Left ventricle myocardium inferior (tissue), 1 donor: ENCODE measurements around the gene FBXO30. TPM values are rescaled to one million over a fixed set of nuclear protein-coding genes. Genes with fewer than 3 reads are reported as not detected.

Source experiments
- DNase-seq: peaks from one replicate; pipeline ENCODE4 v3.0.0-alpha.2; 2020
- H3K27ac ChIP-seq: fragments of 200-600 bp; replicated peaks from 2 replicates; pipeline ENCODE4 v1.8.0; 2021
- H3K27me3 ChIP-seq: fragments of 200-600 bp; 2 replicates; pipeline ENCODE4 v1.8.0; 2021; ENCODE audit warnings: low read depth
- H3K36me3 ChIP-seq: fragments of 200-600 bp; 2 replicates; pipeline ENCODE4 v1.8.0; 2021
- H3K4me1 ChIP-seq: fragments of 200-600 bp; 2 replicates; pipeline ENCODE4 v1.8.0; 2021
- H3K4me3 ChIP-seq: fragments of 200-600 bp; 2 replicates; pipeline ENCODE4 v1.8.0; 2021; ENCODE audit warnings: mild to moderate bottlenecking, moderate library complexity
- H3K9me3 ChIP-seq: fragments of 200-600 bp; replicated peaks from 2 replicates; pipeline ENCODE4 v1.8.0; 2021
- intact Hi-C: fragments of 100-400 bp; cut with micrococcal nuclease; formaldehyde crosslinking; loops from one replicate; pipeline ENCODE4 v1.11.0; 2022
- total RNA-seq: library from RNA; stranded (reverse); fragmentation: NEBNext Ultra II Directional; extraction: Animal tissue kit (Norgen Biotek cat#: 25700); gene quantifications from one replicate; pipeline ENCODE4 v1.2.1, GENCODE V29; 2021
- TF ChIP-seq, protein P1 (sequence below): fragments of 200-600 bp; IDR thresholded peaks from 2 replicates; pipeline ENCODE4 v1.8.0; 2021; ENCODE audit warnings: antibody characterized with exemption, mild to moderate bottlenecking, borderline replicate concordance
- donor health status: DM: no; HTN: yes; CAD: no; lungs with severe emphysema.

The FBXO30 gene
- total RNA-seq, 1 donor from 2014 or later, result 16.7 TPM

DNA sequence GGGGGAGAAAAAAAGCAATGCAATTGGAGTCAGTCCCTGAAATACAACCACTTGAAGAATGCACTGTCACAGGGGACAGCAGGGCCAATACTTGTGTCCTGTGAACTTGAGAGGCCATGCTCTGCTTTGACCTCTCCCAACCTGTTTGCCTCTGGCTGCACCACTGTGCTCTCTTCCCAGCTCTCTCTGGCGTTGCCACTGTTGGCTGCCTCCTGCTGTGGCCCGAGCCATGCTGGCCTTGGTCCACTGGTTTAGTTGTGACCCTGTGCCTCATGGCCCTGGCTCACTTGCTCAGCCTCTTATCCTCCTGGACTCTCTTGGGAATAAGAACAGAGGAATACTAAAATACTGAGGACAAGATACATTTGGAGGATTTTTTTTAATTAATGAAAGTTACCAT lies 14.5 kb upstream of the FBXO30 start:
- Histone ChIP-seq H3K4me3 (no peak overlapping the region), H3K4me1 (peaks cover 13% of the 10 kb centered on the region), H3K9me3 (no peaks in the 10 kb centered on the region), H3K27me3 (no peaks in the 10 kb centered on the region), H3K36me3 (no peaks in the 10 kb centered on the region), H3K27ac (peak overlapping the region; percentile 29)
- TF ChIP-seq, protein P1, sequence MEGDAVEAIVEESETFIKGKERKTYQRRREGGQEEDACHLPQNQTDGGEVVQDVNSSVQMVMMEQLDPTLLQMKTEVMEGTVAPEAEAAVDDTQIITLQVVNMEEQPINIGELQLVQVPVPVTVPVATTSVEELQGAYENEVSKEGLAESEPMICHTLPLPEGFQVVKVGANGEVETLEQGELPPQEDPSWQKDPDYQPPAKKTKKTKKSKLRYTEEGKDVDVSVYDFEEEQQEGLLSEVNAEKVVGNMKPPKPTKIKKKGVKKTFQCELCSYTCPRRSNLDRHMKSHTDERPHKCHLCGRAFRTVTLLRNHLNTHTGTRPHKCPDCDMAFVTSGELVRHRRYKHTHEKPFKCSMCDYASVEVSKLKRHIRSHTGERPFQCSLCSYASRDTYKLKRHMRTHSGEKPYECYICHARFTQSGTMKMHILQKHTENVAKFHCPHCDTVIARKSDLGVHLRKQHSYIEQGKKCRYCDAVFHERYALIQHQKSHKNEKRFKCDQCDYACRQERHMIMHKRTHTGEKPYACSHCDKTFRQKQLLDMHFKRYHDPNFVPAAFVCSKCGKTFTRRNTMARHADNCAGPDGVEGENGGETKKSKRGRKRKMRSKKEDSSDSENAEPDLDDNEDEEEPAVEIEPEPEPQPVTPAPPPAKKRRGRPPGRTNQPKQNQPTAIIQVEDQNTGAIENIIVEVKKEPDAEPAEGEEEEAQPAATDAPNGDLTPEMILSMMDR, result no peak
- peak; percentile 40 for DNase-seq
- intact Hi-C loops, result no loop called here

DNA sequence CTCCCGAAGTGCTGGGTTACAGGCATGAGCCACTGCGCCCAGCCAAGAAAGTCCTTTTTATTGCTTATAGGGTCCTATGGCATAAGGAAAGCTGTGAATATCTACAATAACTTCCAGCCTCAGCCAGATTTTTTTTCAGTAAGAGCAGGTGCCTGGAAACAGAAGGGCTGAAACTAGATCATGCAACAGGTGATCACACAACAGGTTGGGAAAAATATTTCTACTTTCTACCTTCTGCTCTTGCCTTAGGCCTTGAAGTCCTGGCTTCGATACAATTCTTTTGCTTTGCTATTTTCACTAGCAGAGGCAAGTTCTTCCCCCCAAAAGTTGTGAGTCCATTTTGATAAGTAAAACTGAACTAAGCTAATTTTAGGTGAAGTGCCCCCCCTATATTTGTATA lies 9.7 kb upstream of the FBXO30 start:
- Histone ChIP-seq H3K4me1 (peaks cover 11% of the 10 kb centered on the region), H3K4me3 (no peak overlapping the region), H3K27me3 (no peaks in the 10 kb centered on the region), H3K9me3 (no peaks in the 10 kb centered on the region), H3K36me3 (no peaks in the 10 kb centered on the region), H3K27ac (no peak overlapping the region)
- no peak for DNase-seq
- TF ChIP-seq, protein P1, result no peak
- intact Hi-C loops, result no loop called here

DNA sequence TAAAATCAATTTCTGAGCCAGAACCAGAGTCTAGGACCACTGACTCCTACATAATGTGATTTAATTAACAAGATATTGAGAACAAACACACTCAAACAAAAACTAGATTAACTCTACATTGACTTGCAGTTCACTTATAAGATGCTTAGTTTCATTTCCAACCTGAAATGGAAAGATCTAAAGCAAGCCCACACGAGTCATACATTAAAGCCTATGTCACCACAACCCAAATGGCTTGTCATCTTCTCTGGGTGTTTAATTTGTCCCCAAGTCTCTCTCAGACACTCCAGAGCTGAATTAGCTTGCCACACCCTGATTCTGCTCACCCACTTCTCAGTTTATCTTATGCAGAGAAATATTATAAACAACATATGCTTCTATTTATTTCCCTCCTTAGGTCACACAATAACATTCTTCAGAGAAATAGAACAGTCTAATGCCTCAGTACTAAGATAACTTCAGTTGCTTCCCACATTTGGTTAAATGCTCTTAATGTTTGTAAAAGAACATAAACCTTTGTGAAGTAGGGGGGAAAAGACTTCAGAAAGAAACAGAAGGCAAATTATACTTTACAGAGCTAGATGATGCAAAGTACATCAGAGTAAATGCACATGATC lies 8.8 kb upstream of the FBXO30 start:
- Histone ChIP-seq H3K9me3 (no peaks in the 10 kb centered on the region), H3K27me3 (no peaks in the 10 kb centered on the region), H3K4me3 (no peak overlapping the region), H3K36me3 (no peaks in the 10 kb centered on the region), H3K4me1 (peaks cover 8% of the 10 kb centered on the region), H3K27ac (no peak overlapping the region)
- TF ChIP-seq, protein P1, result no peak
- DNase-seq, result no peak
- intact Hi-C loops, result no loop called here

DNA sequence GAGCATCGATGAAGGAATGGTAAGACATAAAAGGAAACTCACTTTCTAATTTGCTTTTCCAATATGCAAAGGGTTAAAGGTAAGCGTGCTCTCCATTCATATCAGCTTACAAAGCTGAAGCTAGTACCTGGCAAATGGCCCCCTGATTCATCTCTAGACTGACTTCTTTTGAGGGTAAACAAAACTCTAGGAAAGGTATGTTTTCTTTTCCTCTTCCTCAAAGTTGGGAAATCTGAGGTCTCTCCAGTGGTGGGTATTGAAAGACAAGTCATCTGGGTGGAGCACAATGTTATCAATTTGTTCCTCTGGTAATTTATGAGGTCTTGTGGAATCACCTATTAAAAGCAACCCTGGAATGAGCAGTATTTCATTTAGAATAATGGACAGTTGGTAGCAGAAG lies 7.9 kb upstream of the FBXO30 start:
- Histone ChIP-seq H3K27ac (no peak overlapping the region), H3K4me3 (no peak overlapping the region), H3K4me1 (peaks cover 17% of the 10 kb centered on the region), H3K36me3 (no peaks in the 10 kb centered on the region), H3K27me3 (no peaks in the 10 kb centered on the region), H3K9me3 (no peaks in the 10 kb centered on the region)
- intact Hi-C loops, result no loop called here
- DNase-seq, result no peak
- TF ChIP-seq, protein P1, result no peak

DNA sequence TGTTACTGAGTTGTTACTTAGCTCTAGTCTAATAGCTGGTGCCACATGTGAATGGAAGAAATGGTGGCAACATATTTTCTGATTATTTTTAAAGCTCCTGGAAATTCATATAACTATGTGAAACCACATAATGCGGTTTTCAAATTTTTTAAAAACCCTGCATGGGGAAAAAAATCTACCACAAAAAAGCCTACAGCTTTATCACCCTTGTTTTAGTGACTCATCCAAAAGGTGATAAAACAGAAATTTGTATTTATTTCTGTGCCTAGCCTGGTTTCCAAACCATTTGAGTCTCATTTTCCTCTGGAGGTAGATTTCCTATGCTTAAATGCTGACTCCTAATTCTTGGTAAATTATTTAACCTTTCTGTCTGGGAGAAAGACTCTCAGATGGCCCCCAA lies 5.4 kb upstream of the FBXO30 start:
- Histone ChIP-seq H3K27me3 (no peaks in the 10 kb centered on the region), H3K36me3 (no peaks in the 10 kb centered on the region), H3K9me3 (no peaks in the 10 kb centered on the region), H3K4me3 (no peak overlapping the region), H3K27ac (no peak overlapping the region), H3K4me1 (peaks cover 35% of the 10 kb centered on the region)
- no peak for DNase-seq
- TF ChIP-seq, protein P1, result no peak
- intact Hi-C loops, result no loop called here

DNA sequence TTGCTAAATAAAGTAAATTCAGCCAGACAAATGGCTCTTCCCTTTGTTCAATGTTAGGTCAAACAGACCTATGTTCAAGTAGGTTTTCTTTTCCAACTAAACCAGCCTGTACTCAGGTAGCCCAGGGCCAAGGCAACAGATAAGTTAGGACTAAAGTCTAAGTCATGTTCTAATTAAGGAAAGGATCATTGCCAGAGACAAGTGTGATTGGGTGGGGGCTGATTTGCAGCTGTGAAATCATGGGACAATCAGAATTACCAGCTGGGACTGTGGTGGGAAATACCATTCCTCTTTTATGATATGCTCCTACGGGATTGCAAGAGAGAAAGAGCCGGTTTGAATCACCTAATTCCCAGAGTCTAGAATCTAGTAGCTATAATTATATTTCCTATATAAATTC lies 4.2 kb upstream of the FBXO30 start:
- TF ChIP-seq, protein P1, result no peak
- H3K27ac ChIP-seq, result peak overlapping the region; percentile 64
- intact Hi-C loops, result no loop called here

More for the DNA sequence above, 4.2 kb upstream of the FBXO30 start:
- Histone ChIP-seq H3K4me3 (no peak overlapping the region), H3K9me3 (no peaks in the 10 kb centered on the region), H3K4me1 (peaks cover 43% of the 10 kb centered on the region), H3K27me3 (no peaks in the 10 kb centered on the region), H3K36me3 (no peaks in the 10 kb centered on the region)
- DNase-seq, result no peak
